Neural cell (in vitro differentiated cells): ENCODE results near the gene PEAK3.

Experiments used
- EZH2 ChIP-seq: fragments of 200-600, 300-800 bp; shearing (Covaris generic), sonication (generic); IDR thresholded peaks from 2 replicates; pipeline ENCODE4 v1.6.1; 2014; ENCODE audit warnings: antibody characterized with exemption, low read length, borderline replicate concordance, mild to moderate bottlenecking; ENCODE audit not compliant: insufficient read depth, poor library complexity, severe bottlenecking
- POLR2AphosphoS5 ChIP-seq: IDR thresholded peaks from 2 replicates; pipeline ENCODE4 v1.6.1; 2012
- SMC3 ChIP-seq: fragments of 450-650 bp; conservative IDR thresholded peaks from 2 replicates; pipeline ENCODE4 v1.6.1; 2014; ENCODE audit warnings: antibody characterized with exemption, mild to moderate bottlenecking, moderate library complexity; ENCODE audit not compliant: poor library complexity
- TAF1 ChIP-seq: IDR thresholded peaks from 2 replicates; pipeline ENCODE4 v1.6.1; 2012; ENCODE audit warnings: low read depth
- TF ChIP-seq, protein P1 (sequence below): fragments of 450-650 bp; IDR thresholded peaks from 2 replicates; pipeline ENCODE4 v1.5.1; 2014; ENCODE audit warnings: antibody characterized with exemption, mild to moderate bottlenecking, moderate library complexity; ENCODE audit not compliant: poor library complexity, severe bottlenecking
- TF ChIP-seq, protein P2 (sequence below): IDR thresholded peaks from 2 replicates; pipeline ENCODE4 v1.6.1; 2012; ENCODE audit warnings: borderline replicate concordance

DNA sequence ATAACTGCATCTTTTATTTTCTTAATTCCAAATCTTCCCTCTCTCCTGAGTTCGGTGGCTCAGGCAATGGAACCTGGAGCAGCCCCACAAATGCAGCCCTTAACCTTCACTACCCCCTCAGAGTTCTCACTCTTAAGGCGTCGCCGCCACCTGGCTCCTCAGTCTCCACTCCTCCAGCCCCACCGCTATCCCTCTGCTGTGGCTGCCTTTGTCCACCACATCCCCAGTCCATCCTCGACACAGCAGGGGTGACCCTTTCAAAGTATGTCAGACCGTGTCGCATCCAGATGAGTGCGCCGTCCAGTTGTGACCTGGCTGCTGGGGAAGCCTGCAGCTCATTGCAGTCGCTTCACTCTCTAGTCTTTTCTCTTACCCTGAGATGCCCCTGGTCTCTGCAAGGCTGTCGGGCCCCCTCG is 47.5 kb upstream of the PEAK3 start:
- TF ChIP-seq, protein P1, sequence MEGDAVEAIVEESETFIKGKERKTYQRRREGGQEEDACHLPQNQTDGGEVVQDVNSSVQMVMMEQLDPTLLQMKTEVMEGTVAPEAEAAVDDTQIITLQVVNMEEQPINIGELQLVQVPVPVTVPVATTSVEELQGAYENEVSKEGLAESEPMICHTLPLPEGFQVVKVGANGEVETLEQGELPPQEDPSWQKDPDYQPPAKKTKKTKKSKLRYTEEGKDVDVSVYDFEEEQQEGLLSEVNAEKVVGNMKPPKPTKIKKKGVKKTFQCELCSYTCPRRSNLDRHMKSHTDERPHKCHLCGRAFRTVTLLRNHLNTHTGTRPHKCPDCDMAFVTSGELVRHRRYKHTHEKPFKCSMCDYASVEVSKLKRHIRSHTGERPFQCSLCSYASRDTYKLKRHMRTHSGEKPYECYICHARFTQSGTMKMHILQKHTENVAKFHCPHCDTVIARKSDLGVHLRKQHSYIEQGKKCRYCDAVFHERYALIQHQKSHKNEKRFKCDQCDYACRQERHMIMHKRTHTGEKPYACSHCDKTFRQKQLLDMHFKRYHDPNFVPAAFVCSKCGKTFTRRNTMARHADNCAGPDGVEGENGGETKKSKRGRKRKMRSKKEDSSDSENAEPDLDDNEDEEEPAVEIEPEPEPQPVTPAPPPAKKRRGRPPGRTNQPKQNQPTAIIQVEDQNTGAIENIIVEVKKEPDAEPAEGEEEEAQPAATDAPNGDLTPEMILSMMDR = no peak
- TF ChIP-seq EZH2 (no peak), SMC3 (no peak), POLR2AphosphoS5 (no peak), TAF1 (no peak)
- TF ChIP-seq, protein P2, sequence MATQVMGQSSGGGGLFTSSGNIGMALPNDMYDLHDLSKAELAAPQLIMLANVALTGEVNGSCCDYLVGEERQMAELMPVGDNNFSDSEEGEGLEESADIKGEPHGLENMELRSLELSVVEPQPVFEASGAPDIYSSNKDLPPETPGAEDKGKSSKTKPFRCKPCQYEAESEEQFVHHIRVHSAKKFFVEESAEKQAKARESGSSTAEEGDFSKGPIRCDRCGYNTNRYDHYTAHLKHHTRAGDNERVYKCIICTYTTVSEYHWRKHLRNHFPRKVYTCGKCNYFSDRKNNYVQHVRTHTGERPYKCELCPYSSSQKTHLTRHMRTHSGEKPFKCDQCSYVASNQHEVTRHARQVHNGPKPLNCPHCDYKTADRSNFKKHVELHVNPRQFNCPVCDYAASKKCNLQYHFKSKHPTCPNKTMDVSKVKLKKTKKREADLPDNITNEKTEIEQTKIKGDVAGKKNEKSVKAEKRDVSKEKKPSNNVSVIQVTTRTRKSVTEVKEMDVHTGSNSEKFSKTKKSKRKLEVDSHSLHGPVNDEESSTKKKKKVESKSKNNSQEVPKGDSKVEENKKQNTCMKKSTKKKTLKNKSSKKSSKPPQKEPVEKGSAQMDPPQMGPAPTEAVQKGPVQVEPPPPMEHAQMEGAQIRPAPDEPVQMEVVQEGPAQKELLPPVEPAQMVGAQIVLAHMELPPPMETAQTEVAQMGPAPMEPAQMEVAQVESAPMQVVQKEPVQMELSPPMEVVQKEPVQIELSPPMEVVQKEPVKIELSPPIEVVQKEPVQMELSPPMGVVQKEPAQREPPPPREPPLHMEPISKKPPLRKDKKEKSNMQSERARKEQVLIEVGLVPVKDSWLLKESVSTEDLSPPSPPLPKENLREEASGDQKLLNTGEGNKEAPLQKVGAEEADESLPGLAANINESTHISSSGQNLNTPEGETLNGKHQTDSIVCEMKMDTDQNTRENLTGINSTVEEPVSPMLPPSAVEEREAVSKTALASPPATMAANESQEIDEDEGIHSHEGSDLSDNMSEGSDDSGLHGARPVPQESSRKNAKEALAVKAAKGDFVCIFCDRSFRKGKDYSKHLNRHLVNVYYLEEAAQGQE = no peak
